ENCODE data around the gene PITPNM2.

PITPNM2 gene

GRCh38 chr12:123140676-123141614 is 9.9 kb downstream of the PITPNM2 start:
- no peak for DNase-seq
- CTCF ChIA-PET: no interaction called here
- H3K27me3 Mint-ChIP-seq: no peaks in the 10 kb centered on the region
- peaks cover 11% of the 10 kb centered on the region for H3K36me3 Mint-ChIP-seq
- H3K4me1 Mint-ChIP-seq: peaks cover 26% of the 10 kb centered on the region
- H3K27ac Mint-ChIP-seq: no peak overlapping the region
- no peak overlapping the region for H3K4me3 Mint-ChIP-seq
- H3K9me3 Mint-ChIP-seq: no peaks in the 10 kb centered on the region

GRCh38 chr12:123139926-123140675 is 10.8 kb downstream of the PITPNM2 start:
- peaks cover 32% of the 10 kb centered on the region for H3K4me1 Mint-ChIP-seq
- no peak overlapping the region for H3K4me3 Mint-ChIP-seq
- no peak overlapping the region for H3K27ac Mint-ChIP-seq
- H3K36me3 Mint-ChIP-seq: peaks cover 15% of the 10 kb centered on the region
- no peaks in the 10 kb centered on the region for H3K27me3 Mint-ChIP-seq
- CTCF ChIA-PET: interaction anchor here (0.6 kb wide), 1 partner anchor 12 kb away, joined by 3 read pairs; no protein-coding TSS in a partner anchor
- no peak for DNase-seq
- no peaks in the 10 kb centered on the region for H3K9me3 Mint-ChIP-seq

- Mint-ChIP-seq H3K9me3 (no peaks in the 10 kb centered on the region), H3K4me3 (no peak overlapping the region), H3K27me3 (no peaks in the 10 kb centered on the region), H3K27ac (no peak overlapping the region), H3K36me3 (peaks cover 20% of the 10 kb centered on the region), H3K4me1 (peaks cover 53% of the 10 kb centered on the region)
- CTCF ChIA-PET: interaction anchor here (1.3 to 1.6 kb wide), 2 partner anchors 9 to 58 kb away, joined by 3 read pairs; no protein-coding TSS in a partner anchor
- no peak for DNase-seq
Measured at GRCh38 chr12:123135688-123136087, 15.2 kb downstream of the PITPNM2 start.

GRCh38 chr12:123134826-123135225 is 16.1 kb downstream of the PITPNM2 start:
- H3K36me3 Mint-ChIP-seq: peaks cover 20% of the 10 kb centered on the region
- no peaks in the 10 kb centered on the region for H3K27me3 Mint-ChIP-seq
- no peak overlapping the region for H3K27ac Mint-ChIP-seq
- DNase-seq: no peak
- H3K4me1 Mint-ChIP-seq: peaks cover 50% of the 10 kb centered on the region
- no peaks in the 10 kb centered on the region for H3K9me3 Mint-ChIP-seq
- CTCF ChIA-PET: interaction anchor here (1.3 kb wide), 2 partner anchors 58 to 103 kb away, joined by 3 to 4 read pairs; no protein-coding TSS in a partner anchor
- no peak overlapping the region for H3K4me3 Mint-ChIP-seq

GRCh38 chr12:123134271-123134671 is 16.6 kb downstream of the PITPNM2 start:
- Mint-ChIP-seq H3K27ac (no peak overlapping the region), H3K9me3 (no peaks in the 10 kb centered on the region), H3K4me3 (no peak overlapping the region), H3K27me3 (no peaks in the 10 kb centered on the region), H3K4me1 (peaks cover 49% of the 10 kb centered on the region), H3K36me3 (peaks cover 18% of the 10 kb centered on the region)
- CTCF ChIA-PET: interaction anchor here (1.3 kb wide), 2 partner anchors 57 to 104 kb away, joined by 3 to 4 read pairs; no protein-coding TSS in a partner anchor
- DNase-seq: peak; percentile 14

- peaks cover 49% of the 10 kb centered on the region for H3K4me1 Mint-ChIP-seq
- no peaks in the 10 kb centered on the region for H3K9me3 Mint-ChIP-seq
- no peak overlapping the region for H3K4me3 Mint-ChIP-seq
- H3K27ac Mint-ChIP-seq: no peak overlapping the region
- CTCF ChIA-PET: interaction anchor here (1.3 kb wide), 1 partner anchor 13 kb away, joined by 3 read pairs; no protein-coding TSS in a partner anchor
- DNase-seq: no peak
- no peaks in the 10 kb centered on the region for H3K27me3 Mint-ChIP-seq
- peaks cover 18% of the 10 kb centered on the region for H3K36me3 Mint-ChIP-seq
Measured at GRCh38 chr12:123133701-123134100, 17.2 kb downstream of the PITPNM2 start.

- H3K27me3 Mint-ChIP-seq: no peaks in the 10 kb centered on the region
- H3K27ac Mint-ChIP-seq: peak overlapping the region; percentile 94
- no peak overlapping the region for H3K4me3 Mint-ChIP-seq
- no peaks in the 10 kb centered on the region for H3K9me3 Mint-ChIP-seq
- CTCF ChIA-PET: interaction anchor here (1.3 kb wide), 1 partner anchor 13 kb away, joined by 3 read pairs; no protein-coding TSS in a partner anchor
- peaks cover 18% of the 10 kb centered on the region for H3K36me3 Mint-ChIP-seq
- DNase-seq: peak; percentile 12
- peaks cover 49% of the 10 kb centered on the region for H3K4me1 Mint-ChIP-seq
Measured at GRCh38 chr12:123132951-123133619, 17.8 kb downstream of the PITPNM2 start.

GRCh38 chr12:123131879-123132402 is 18.9 kb downstream of the PITPNM2 start:
- Mint-ChIP-seq H3K27me3 (no peaks in the 10 kb centered on the region), H3K4me1 (peaks cover 49% of the 10 kb centered on the region), H3K27ac (peak overlapping the region; percentile 94), H3K36me3 (peaks cover 17% of the 10 kb centered on the region), H3K4me3 (peak overlapping the region; percentile 67), H3K9me3 (no peaks in the 10 kb centered on the region)
- DNase-seq: peak; percentile 72
- CTCF ChIA-PET: interaction anchor here (0.6 to 1.9 kb wide), 6 partner anchors 11 to 126 kb away, joined by 3 to 6 read pairs (median 4); no protein-coding TSS in a partner anchor

GRCh38 chr12:123131291-123131832 is 19.5 kb downstream of the PITPNM2 start:
- H3K4me1 Mint-ChIP-seq: peaks cover 54% of the 10 kb centered on the region

GRCh38 chr12:123129621-123130020 is 21.3 kb downstream of the PITPNM2 start:
- H3K27ac Mint-ChIP-seq: peak overlapping the region; percentile 49
- no peak overlapping the region for H3K4me3 Mint-ChIP-seq
- peaks cover 48% of the 10 kb centered on the region for H3K4me1 Mint-ChIP-seq
- H3K9me3 Mint-ChIP-seq: no peaks in the 10 kb centered on the region
- H3K36me3 Mint-ChIP-seq: peaks cover 10% of the 10 kb centered on the region
- CTCF ChIA-PET: no interaction called here
- no peaks in the 10 kb centered on the region for H3K27me3 Mint-ChIP-seq
- no peak for DNase-seq

More at GRCh38 chr12:123131291-123131832, 19.5 kb downstream of the PITPNM2 start:
- peaks cover 16% of the 10 kb centered on the region for H3K36me3 Mint-ChIP-seq
- no peak for DNase-seq
- CTCF ChIA-PET: interaction anchor here (0.6 to 1.9 kb wide), 6 partner anchors 11 to 126 kb away, joined by 3 to 6 read pairs (median 4); no protein-coding TSS in a partner anchor
- H3K9me3 Mint-ChIP-seq: no peaks in the 10 kb centered on the region
- peak overlapping the region; percentile 67 for H3K4me3 Mint-ChIP-seq
- no peaks in the 10 kb centered on the region for H3K27me3 Mint-ChIP-seq
- H3K27ac Mint-ChIP-seq: peak overlapping the region; percentile 94

- Mint-ChIP-seq H3K4me1 (peaks cover 46% of the 10 kb centered on the region), H3K4me3 (no peak overlapping the region), H3K27ac (no peak overlapping the region), H3K9me3 (no peaks in the 10 kb centered on the region), H3K36me3 (peaks cover 9% of the 10 kb centered on the region), H3K27me3 (no peaks in the 10 kb centered on the region)
- CTCF ChIA-PET: interaction anchor here (1.3 kb wide), 1 partner anchor 84 kb away, joined by 3 read pairs; no protein-coding TSS in a partner anchor
- DNase-seq: no peak
Measured at GRCh38 chr12:123127182-123127495, 23.8 kb downstream of the PITPNM2 start.

- CTCF ChIA-PET: interaction anchor here (0.5 to 1.3 kb wide), 3 partner anchors 9 to 114 kb away, joined by 3 to 4 read pairs (median 3); no protein-coding TSS in a partner anchor
- H3K9me3 Mint-ChIP-seq: no peaks in the 10 kb centered on the region
- H3K4me1 Mint-ChIP-seq: peaks cover 46% of the 10 kb centered on the region
- H3K4me3 Mint-ChIP-seq: no peak overlapping the region
- no peak overlapping the region for H3K27ac Mint-ChIP-seq
- peaks cover 9% of the 10 kb centered on the region for H3K36me3 Mint-ChIP-seq
- H3K27me3 Mint-ChIP-seq: no peaks in the 10 kb centered on the region
- no peak for DNase-seq
Measured at GRCh38 chr12:123126294-123127181, 24.4 kb downstream of the PITPNM2 start.

Measured in activated naive CD4-positive, alpha-beta T cell treated with anti-CD3 and anti-CD28 coated beads, Interleukin-2, amount 10 ng/mL, durations not matched to agents 7 days and 5 days (primary cell).